GM21447 (cell line): ENCODE data around the gene HACD2.

ENCODE experiments used
- ATAC-seq: cut with Tn5 transposase; IDR thresholded peaks from one replicate; pipeline ENCODE4 v1.9.1; 2021; ENCODE audit not compliant: unreplicated experiment

Gene HACD2

GRCh38 chr3:123449102-123449996 is 135.5 kb downstream of the HACD2 start:
- no peak for ATAC-seq

- ATAC-seq = no peak
Observed at GRCh38 chr3:123448536-123449101, 136.2 kb downstream of the HACD2 start, which contains the start of gene ADCY5. ADCY5 (minus strand) TSS chr3:123449090; CDS start chr3:123448545, 545 bp downstream.

GRCh38 chr3:123447749-123448517 is 136.9 kb downstream of the HACD2 start:
- no peak for ATAC-seq

- no peak for ATAC-seq
Observed at GRCh38 chr3:123447416-123447748, 137.5 kb downstream of the HACD2 start.

- ATAC-seq = no peak
Observed at GRCh38 chr3:123446610-123447109, 138.2 kb downstream of the HACD2 start.

GRCh38 chr3:123446210-123446609 is 138.6 kb downstream of the HACD2 start:
- no peak for ATAC-seq

- ATAC-seq = no peak
Observed at GRCh38 chr3:123445702-123446101, 139.2 kb downstream of the HACD2 start.

- no peak for ATAC-seq
Observed at GRCh38 chr3:123444744-123445143, 140.1 kb downstream of the HACD2 start.

- no peak for ATAC-seq
Observed at GRCh38 chr3:123444023-123444422, 140.8 kb downstream of the HACD2 start.

- ATAC-seq = no peak
Observed at GRCh38 chr3:123442908-123443307, 141.9 kb downstream of the HACD2 start.

- no peak for ATAC-seq
Observed at GRCh38 chr3:123442125-123442524, 142.7 kb downstream of the HACD2 start.
